NCI-H345 treated with DMSO at 0.1 percent for 48 hours (cell line): ENCODE data around the gene CSTF2.
"Not testable (repeated sequence)": the region's sequence is repeated elsewhere in the genome, so short reads cannot be mapped to it uniquely, and the experiment has no call there.

ENCODE experiments used
- DNase-seq: peaks from one replicate; lab custom pipeline; 2025; ENCODE audit not compliant: unreplicated experiment; lab: John Stamatoyannopoulos, UW

Gene CSTF2, protein sequence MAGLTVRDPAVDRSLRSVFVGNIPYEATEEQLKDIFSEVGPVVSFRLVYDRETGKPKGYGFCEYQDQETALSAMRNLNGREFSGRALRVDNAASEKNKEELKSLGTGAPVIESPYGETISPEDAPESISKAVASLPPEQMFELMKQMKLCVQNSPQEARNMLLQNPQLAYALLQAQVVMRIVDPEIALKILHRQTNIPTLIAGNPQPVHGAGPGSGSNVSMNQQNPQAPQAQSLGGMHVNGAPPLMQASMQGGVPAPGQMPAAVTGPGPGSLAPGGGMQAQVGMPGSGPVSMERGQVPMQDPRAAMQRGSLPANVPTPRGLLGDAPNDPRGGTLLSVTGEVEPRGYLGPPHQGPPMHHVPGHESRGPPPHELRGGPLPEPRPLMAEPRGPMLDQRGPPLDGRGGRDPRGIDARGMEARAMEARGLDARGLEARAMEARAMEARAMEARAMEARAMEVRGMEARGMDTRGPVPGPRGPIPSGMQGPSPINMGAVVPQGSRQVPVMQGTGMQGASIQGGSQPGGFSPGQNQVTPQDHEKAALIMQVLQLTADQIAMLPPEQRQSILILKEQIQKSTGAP

DNA sequence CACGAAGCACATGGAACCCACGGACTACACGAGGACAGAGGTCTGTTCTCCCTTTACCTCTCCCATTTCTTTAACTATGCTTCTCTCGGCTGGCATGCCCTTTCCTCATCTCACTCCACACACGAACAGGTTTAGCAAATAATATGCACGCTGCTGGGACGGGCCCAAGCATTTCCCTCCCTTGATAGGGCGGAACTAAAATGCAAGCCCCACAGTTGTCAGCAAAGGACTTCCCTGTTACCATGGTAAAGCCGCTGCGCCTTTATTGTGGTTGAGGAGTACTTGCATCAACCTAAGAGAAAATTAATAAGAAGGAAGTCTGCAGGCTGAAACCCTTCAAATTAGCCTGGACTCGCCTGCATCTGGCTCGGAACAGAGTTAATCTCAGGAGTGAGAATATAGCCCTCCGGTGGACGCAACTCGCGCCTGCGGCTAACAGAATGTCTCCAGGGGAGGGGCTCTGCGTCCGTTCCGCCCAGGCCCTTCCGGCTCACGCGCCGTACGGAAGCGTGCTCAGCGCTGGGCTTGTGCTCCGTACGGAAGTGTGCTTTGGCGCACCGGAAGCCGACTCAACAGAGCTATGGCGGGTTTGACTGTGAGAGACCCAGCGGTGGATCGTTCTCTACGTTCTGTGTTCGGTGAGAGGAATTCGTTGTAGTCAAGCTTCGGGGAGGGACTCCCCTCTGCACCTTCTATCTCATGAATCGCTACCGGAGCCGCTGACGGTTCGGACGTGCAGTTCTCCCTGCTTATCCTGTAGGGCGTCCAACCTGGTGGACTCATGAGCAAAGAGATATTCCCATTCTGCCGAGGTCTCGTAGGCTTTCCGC lies at the start of gene CSTF2:
Gene CSTF2, plus strand, starts transcription at position 555 of the 830 bp plus-strand sequence. Its CDS starts 26 bp downstream, at position 581.
- DNase-seq: peak; percentile 65

DNA sequence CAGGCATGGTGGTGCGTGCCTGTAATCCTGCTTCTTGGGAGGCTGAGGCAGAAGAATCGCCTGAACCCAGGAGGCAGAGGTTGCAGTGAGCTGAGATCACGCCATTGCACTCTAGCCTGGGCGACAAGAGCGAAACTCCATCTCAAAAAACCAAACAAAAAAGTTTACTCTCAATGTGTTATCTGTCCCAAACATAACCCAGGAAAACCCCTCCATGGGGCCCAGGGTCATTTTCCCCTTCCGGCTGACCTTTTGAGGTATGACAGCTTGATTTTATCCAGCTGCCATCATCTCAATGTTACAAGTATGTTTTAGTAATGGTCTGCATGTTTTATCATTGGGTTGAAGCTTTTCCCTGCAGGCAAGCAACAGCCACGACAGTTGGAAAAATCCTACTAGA lies 23.8 kb upstream of the CSTF2 start:
- DNase-seq: not testable (repeated sequence)

DNA sequence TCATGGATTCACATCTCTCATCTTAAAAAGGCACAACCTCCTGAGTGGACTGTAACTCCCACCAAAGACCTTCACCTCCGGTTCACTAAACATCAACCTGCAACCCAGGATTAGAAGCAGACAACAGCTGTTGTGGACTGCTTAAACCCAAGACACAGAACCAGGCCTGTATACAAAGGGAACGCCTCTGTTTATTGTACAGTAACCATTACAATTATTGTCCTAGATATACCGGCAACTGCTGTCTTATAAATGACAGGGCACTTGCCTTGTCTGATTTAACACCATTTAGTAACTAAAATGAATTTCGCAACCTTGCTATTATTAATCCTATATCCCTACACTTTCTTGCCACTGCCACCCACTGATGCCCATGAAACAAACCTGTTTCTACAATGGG lies 22.8 kb upstream of the CSTF2 start:
- no peak for DNase-seq

DNA sequence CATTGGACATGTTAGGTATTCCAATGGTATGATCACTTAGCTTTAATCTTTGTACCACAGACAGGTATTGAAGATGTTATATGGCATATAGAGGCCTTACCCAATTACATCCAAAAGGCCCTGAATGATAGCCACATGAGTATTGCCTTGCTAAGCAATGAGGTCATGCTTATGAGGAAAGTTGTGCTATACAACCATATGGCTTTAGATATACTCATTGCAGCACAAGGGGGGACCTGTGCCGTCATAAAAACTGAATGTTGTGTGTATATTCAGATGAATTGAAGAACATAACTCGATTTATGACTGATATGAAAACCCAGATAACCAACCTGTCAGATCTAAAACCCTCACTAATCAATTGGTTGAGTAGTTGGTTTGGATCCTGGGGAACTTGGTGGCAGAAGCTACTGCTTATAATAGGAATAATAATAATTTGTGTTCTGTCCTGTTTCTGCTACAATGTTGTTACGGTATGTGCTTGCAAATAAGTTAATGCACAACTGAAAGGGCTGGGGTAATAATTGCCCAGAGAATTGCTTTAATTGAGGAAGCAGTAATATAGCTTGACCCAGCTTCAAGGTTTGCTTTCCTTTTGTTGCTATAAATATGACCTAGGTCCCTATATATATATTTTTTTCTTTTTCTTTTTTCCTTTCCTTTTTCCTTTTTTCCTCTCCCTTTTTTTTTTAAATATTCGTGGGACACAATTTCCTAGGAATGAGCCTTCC lies 21.5 kb upstream of the CSTF2 start:
- DNase-seq: no peak

DNA sequence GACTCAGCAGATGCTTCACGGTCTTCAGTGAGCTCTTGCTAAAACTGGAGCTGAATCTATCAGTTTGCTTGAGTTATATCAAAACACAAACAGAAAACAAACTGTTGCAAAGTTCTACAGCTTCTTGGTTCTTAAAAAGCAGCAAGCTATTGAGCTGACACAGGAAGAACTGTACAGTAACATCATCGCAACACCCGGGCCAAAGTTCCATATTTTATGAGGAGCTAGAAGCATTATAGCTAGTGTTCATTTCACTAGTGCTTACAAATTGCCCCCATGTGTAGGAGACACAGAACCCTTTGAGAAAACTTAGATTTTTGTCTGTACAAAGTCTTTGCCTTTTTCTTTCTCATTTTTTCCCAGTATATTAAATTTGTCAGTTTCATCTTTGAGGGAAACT lies 17.3 kb upstream of the CSTF2 start:
- DNase-seq: no peak

DNA sequence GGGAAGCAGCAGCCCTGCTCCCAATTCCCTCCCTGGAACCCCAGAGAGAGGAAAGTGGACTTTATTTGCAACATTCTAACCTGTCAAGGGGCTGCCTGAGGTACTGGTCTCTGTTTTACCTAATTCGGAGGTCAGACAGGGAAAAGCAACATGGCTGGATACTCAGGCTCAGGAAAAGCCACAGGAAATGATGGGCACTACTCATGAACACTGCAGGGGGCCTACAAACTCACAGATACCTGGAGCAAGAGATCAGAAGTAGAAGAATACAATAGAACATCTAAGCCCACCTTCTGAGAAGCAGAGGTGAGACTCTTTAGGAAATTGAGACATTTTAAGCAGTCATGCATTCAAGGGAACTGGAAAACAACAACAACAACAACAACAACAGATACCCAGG lies 15.4 kb upstream of the CSTF2 start:
- no peak for DNase-seq

DNA sequence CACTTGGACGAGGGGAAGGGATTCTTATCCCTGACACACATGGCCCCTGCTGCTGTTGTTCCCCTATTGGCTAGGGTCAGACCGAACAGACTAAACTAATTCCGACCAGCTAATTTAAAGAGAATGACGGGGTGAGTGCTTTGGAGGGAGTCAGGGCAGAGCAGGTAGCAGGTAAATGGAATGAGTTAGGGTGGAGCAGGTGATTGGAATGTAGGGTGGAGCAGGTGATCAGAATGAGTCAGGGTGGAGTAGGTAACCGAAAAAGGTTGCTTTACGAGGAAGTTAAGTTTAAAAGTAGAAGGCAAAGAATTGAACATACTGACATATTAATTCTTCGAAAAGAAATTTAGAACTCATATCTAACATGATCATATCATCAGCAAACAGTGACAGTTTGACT lies 11.9 kb upstream of the CSTF2 start:
- not testable (repeated sequence) for DNase-seq

DNA sequence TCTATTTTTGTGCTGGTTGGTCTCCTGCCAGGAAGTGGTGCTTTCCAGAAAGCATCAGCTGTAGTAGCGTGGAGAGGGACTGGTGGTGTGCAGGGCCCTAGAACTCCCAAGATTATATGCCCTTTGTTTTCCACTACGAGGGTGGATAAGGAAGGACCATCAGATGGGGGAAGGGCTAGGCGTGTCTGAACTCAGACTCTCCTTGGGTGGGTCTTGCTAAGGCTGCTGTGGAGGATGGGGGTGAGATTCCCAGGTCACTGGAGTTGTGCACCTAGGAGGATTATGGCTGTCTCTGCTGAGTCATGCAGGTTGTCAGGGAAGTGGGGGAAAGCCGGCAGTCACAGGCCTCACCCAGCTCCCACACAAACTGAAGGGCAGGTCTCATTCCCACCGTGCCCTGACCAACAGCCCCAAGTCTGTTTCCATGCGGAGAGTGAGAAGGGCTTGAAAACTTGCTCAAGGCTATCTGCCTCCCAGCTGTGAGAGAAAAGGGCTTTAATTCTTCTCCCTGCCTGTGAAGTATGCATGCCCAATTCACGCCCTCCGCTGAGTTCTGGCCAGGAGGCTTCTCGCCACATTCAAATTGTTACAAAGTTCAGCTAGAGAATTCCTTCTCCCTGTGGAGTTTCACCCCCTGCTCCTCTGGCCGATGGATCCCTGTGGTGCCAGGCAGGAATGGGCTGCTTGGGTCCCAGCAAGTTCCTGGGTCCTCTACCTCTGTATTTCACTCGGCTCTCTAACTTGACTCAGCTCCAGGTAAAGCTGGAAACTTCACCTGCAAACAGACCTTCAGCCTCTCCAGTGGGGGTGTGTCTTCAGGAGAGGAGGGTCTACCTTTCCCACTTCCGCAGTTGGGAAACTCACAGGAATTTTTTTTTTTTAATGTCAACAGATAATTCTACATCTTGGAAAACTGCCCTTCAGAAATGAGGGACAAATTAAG lies 7.7 kb upstream of the CSTF2 start:
- DNase-seq: no peak

DNA sequence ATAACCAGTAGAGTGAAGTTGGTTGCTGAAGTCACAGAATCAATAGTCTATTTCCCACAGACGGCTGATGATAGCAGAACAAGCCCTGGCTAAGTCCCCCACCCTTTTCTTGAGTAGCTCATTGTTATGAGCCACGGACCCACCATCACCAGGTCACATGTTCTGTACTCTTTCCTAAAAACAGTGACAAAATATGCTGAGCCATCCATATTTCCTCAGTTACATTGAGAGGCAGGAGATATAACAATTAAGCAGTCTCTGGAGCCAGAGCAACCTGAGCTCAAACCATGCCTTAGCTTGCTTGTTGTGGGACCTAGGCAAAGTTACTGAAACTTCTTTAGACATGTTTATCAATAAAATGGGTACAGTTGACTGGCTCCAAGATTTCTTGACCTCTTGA lies 2.9 kb upstream of the CSTF2 start:
- no peak for DNase-seq

DNA sequence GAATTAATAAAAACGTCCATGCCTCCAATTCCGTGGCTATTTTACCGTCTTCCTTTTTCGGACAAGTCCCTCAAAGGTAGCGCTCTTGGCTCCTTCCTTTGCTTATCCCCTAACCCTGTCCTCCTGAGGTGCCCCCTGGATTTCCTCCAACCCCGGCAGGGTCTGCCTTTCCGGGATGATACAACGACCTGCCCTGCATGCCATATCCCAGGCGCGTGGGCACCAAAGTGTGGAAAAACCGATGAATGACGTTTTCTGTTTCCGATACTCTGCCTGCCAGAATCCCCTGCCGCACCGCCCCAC lies 706 bp upstream of the CSTF2 start:
- DNase-seq: no peak

DNA sequence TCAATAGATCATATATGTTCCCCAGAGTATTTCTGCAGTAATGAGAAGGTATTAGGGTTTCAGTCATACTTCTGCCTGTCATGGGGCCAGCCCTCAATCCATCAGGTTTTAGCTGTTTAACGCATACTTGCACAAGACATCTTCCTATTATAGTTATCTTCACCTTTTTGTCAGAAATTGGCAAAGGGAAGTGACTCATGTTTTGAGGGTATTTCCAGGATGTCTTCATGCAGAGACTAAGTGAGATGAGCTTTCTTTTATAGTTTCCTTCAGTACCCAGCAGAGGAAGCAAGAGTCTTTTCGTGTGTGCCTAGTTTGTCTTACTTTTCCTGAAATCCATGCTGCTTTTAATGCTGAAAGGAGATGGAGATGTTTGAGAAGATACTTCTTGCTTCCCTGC lies 9.5 kb downstream of the CSTF2 start:
- no peak for DNase-seq

DNA sequence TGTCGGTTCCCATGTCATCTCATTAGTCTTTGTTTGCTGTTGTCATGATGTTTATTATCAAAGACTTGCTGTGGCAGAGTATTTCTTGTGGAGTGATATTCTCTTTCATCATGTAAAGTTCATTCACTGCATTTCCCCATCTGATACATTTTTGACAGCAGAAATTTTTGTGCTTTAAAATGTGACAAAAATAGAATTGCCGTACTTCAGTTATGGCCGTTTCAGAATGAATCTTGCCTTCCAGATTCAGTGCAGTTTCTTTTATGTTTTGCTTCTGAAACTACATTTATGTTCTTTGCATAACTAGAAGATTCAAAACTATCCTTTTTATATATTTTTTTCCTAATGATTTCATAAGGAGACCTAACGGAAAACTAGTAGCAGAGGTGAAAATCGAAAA lies 10.0 kb downstream of the CSTF2 start:
- DNase-seq: no peak

DNA sequence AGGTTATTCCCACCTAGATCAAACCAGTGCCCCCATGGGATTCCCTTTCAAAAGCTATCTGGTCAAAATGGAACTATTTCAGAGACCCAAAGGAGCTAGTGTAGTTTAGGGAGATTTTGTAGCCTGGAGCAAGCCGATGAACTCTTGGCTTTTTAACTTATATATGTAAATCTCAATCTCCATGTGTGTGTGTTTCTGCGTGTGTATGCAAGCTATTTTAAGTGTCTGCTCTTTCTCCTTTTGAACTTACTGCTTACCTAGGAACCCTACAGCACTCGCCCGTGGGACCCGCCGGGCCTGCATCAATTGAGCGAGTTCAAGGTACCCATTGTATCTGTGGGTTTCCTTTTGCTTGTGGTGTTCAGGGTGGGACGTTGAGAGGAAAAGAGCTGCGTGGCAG lies 10.4 kb downstream of the CSTF2 start:
- DNase-seq: no peak

DNA sequence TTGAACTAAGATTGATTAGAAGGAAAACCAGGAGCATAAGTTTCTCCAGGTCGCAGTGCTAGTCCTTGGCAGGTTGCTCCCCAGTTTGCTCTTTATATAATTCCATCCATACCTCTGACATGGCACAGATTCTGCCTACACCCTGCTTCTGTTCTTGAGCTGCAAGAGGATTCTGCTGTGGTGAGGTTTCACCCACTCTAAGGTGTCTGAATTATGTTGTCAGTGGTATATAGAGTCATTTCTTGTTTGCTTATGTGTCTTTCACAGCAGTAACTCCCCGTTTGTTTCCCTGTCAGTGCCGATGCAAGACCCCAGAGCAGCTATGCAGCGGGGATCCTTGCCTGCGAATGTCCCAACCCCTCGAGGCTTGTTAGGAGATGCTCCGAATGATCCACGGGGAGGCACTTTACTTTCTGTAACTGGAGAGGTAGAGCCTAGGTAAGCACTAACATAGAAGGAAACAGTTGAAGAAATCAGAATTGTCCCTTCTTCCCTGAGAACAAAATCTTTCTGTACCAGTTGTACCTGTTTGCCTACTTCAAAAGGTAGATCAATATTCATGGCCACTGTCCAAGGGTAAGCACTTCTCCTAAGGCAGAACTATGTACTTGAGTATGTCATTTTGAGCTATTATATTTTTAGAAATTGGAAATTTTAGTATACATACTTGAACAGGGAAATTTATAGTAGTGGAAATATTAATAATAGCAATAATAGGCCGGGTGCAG lies 11.2 kb downstream of the CSTF2 start:
- no peak for DNase-seq

DNA sequence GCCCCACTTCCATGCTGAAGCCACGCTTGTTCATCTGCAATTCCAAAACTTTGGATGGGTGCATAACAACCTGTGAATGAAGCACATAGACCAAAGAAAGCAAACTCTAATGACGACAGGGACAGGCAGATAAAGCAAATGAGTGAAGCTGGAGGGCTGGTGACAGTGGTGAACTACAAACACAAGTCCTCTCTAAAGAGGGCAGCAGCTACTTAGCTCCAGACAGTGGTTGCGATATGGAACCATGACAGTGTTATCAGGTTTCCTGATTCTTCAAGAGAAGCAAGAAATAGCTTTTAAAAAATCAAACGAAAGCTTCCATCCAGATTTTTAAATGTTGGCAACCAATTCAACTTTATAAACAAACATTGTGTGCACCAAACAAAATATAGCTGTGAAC lies 30.1 kb downstream of the CSTF2 start:
- no peak for DNase-seq

DNA sequence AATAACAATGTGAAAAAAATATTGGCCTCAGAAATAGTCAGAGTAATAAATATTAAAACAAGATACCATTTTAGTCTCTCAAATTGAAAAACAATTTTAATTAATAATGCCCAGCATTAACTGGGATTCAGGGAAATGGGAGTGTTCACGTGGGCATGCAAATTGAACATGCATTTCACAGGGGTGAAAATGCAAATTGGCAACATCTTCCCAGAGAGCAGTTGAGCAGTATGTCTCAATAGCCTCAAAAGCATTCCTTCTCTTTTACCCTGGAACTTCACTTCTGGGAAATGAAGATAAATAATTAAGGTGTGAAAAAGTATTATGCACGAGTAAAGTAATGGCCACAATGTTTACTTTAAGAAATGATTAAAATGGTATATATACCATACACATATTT lies 32.6 kb downstream of the CSTF2 start:
- DNase-seq: no peak

DNA sequence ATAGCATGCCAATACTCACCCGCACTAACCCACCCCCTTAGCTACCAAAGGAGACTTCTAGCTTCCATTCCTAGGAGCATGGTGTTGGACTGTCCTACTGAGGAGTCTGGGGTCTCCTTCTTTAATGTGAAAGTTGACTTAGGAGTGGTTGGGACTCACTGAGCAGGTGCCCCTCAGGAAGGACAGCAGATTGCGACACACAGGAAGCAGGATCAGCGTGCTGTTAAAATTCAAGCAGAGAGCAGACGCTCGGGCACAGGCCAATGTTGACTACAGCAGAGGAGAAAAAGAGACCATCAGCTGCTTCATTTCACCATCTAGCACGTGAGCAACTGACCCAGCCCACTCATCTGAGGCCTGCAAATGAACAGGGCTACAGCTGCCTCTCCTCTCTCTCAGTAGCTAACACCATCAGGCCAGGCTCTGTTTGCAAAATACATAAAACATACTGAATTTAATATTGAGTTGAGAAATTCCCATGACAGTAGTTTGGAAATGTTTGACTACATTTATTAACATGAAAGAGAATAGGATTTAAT lies 43.2 kb downstream of the CSTF2 start:
- no peak for DNase-seq

DNA sequence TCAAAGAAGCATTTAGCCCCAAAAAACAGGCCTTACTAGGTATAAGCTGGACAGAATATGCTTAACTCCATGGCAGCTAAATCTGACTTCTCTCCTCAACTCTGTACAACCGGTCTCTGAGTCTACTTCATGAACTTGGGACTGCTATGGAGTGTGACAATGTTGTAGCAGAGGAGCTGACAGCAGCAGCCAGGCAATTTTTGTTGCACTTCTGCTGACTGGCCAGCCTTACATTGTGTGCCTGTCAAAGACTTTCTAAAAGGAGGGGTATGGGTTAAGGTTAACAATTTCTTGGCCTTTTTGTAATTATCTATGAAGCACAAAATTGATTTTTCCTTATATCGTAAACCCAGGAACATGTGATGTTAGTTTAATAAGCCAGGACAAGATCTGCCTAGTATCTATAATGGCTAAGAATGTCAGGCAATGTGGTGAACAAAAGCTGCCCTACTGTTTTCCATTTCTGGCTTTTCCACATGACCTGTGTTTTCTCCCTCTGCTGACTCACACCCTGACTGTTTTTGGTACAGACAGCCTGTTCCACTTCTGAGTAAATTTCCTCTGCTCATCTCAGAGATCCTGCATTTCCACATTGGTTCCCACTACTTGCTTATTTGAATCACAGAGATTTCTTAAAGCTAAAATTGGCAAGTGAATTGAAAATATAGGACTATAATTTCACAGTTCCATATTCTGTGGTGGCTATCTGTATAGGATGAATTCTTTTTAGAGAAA lies 44.6 kb downstream of the CSTF2 start:
- DNase-seq: no peak

DNA sequence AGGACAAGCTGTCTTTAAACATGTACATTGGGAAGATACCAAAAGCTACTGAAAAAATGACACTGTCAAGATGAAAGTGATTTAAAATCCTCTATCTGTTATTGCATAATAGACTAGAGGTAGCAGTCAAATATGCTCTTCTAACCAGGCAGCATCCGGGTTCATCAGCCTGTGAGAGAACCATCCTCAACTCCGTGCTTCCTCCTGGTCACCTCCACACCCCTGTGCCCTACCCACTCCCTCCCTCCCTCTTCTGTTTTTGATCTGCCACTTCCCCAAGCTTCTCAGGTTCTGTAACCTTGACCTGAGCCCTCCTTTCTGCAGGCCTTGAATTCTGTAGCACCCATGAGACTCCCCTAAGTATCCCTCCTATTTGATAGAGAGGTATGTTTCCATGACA lies 48.1 kb downstream of the CSTF2 start:
- no peak for DNase-seq
